WTC11 (cell line): ENCODE results near the gene GPR85. TPM values are rescaled to one million over a fixed set of nuclear protein-coding genes. Genes with fewer than 3 reads are reported as not detected.

Experiments used
- ATAC-seq: fragments of 200-7000 bp; cut with Tn5 transposase; 2 replicates; pipeline ENCODE4 v1.10.0; 2021; ENCODE audit warnings: mild to moderate bottlenecking, moderate library complexity
- CTCF ChIA-PET: fragments of 300-600 bp; sonication (Branson Sonifier 250); formaldehyde crosslinking; loops from one replicate; lab custom pipeline; 2021; ENCODE audit warnings: antibody characterized with exemption; lab: Charles Lee
- POLR2A ChIA-PET: fragments of 350-600 bp; sonication (Branson Sonifier 250); formaldehyde crosslinking; loops from one replicate; lab custom pipeline; 2021; ENCODE audit warnings: antibody characterized with exemption; lab: Charles Lee
- DNase-seq: peaks from one replicate; pipeline ENCODE4 v3.0.0; 2021; ENCODE audit warnings: low spot score
- H3K27ac Mint-ChIP-seq: 2 replicates; pipeline ENCODE4 v1.8.0; 2021; ENCODE audit warnings: mixed read lengths
- H3K27me3 Mint-ChIP-seq: 2 replicates; pipeline ENCODE4 v1.8.0; 2021; ENCODE audit warnings: low read depth, mild to moderate bottlenecking, moderate library complexity, mixed read lengths
- H3K36me3 Mint-ChIP-seq: 2 replicates; pipeline ENCODE4 v1.8.0; 2021; ENCODE audit warnings: mixed read lengths
- H3K4me1 Mint-ChIP-seq: 2 replicates; pipeline ENCODE4 v1.8.0; 2022; ENCODE audit warnings: mixed read lengths
- H3K4me3 Mint-ChIP-seq: 2 replicates; pipeline ENCODE4 v1.8.0; 2021; ENCODE audit warnings: mild to moderate bottlenecking, moderate library complexity, mixed read lengths
- H3K9me3 Mint-ChIP-seq: 2 replicates; pipeline ENCODE4 v1.8.0; 2021; ENCODE audit warnings: mixed read lengths
- AFF4 ChIP-seq: sonication (generic); formaldehyde crosslinking; IDR thresholded peaks from 2 replicates; pipeline ENCODE4 v1.8.1; 2023; ENCODE audit warnings: mild to moderate bottlenecking, missing genetic modification reagents, borderline replicate concordance
- ATF6 ChIP-seq: sonication (generic); formaldehyde crosslinking; IDR thresholded peaks from 2 replicates; pipeline ENCODE4 v1.8.1; 2023; ENCODE audit warnings: mild to moderate bottlenecking, missing genetic modification reagents
- ETV6 ChIP-seq: sonication (generic); formaldehyde crosslinking; IDR thresholded peaks from 2 replicates; pipeline ENCODE4 v1.8.1; 2022; ENCODE audit warnings: mild to moderate bottlenecking, missing genetic modification reagents
- FOXJ3 ChIP-seq: sonication (generic); formaldehyde crosslinking; IDR thresholded peaks from 2 replicates; pipeline ENCODE4 v1.9.0; 2021; ENCODE audit warnings: missing genetic modification reagents, mild to moderate bottlenecking, borderline replicate concordance
- GTF2I ChIP-seq: fragments of 250-450 bp; sonication (Bioruptor Pico); conservative IDR thresholded peaks from 2 replicates; pipeline ENCODE4 v1.4.0; 2021; ENCODE audit warnings: mild to moderate bottlenecking
- IRF2 ChIP-seq: sonication (generic); formaldehyde crosslinking; IDR thresholded peaks from 2 replicates; pipeline ENCODE4 v1.8.0; 2022; ENCODE audit warnings: low read depth, missing genetic modification reagents, borderline replicate concordance
- KAT7 ChIP-seq: sonication (generic); formaldehyde crosslinking; IDR thresholded peaks from 2 replicates; pipeline ENCODE4 v1.8.1; 2023; ENCODE audit warnings: missing genetic modification reagents, mild to moderate bottlenecking, borderline replicate concordance
- NR1H2 ChIP-seq: sonication (generic); formaldehyde crosslinking; IDR thresholded peaks from 2 replicates; pipeline ENCODE4 v1.9.0; 2021; ENCODE audit warnings: mild to moderate bottlenecking, moderate library complexity, missing genetic modification reagents
- RORB ChIP-seq: fragments of 250-450 bp; sonication (Bioruptor Pico); IDR thresholded peaks from 2 replicates; pipeline ENCODE4 v1.9.0; 2021; ENCODE audit warnings: mild to moderate bottlenecking
- TEAD4 ChIP-seq: sonication (generic); formaldehyde crosslinking; IDR thresholded peaks from 2 replicates; pipeline ENCODE4 v1.8.0; 2022; ENCODE audit warnings: mild to moderate bottlenecking, missing genetic modification reagents
- ZNF263 ChIP-seq: sonication (generic); formaldehyde crosslinking; IDR thresholded peaks from 2 replicates; pipeline ENCODE4 v1.8.1; 2022; ENCODE audit warnings: low read depth, mild to moderate bottlenecking, moderate library complexity, missing genetic modification reagents
- ZNF281 ChIP-seq: sonication (generic); formaldehyde crosslinking; IDR thresholded peaks from 2 replicates; pipeline ENCODE4 v1.8.0; 2023; ENCODE audit warnings: mild to moderate bottlenecking, missing genetic modification reagents
- ZNF396 ChIP-seq: fragments of 250-450 bp; sonication (Bioruptor Pico); IDR thresholded peaks from 2 replicates; pipeline ENCODE4 v1.8.0; 2021; ENCODE audit warnings: mild to moderate bottlenecking, moderate library complexity, borderline replicate concordance
- total RNA-seq: library from RNA; stranded (reverse); gene quantifications from 3 replicates; pipeline ENCODE4 v1.2.3, GENCODE V29; 2021
- TF ChIP-seq, protein P1 (sequence below): sonication (generic); formaldehyde crosslinking; IDR thresholded peaks from 2 replicates; pipeline ENCODE4 v1.8.1; 2022; ENCODE audit warnings: mild to moderate bottlenecking, missing genetic modification reagents, moderate library complexity, borderline replicate concordance
- TF ChIP-seq, protein P2 (sequence below): sonication (generic); formaldehyde crosslinking; IDR thresholded peaks from 2 replicates; pipeline ENCODE4 v1.8.1; 2022; ENCODE audit warnings: missing genetic modification reagents, borderline replicate concordance
- TF ChIP-seq, protein P3 (sequence below): sonication (generic); formaldehyde crosslinking; IDR thresholded peaks from 2 replicates; pipeline ENCODE4 v1.8.0; 2022; ENCODE audit warnings: mild to moderate bottlenecking, missing genetic modification reagents
- TF ChIP-seq, protein P4 (sequence below): sonication (generic); formaldehyde crosslinking; IDR thresholded peaks from 2 replicates; pipeline ENCODE4 v1.8.1; 2022; ENCODE audit warnings: low read depth, mild to moderate bottlenecking, moderate library complexity, missing genetic modification reagents, borderline replicate concordance

The GPR85 gene
- total RNA-seq, 1 experiment from 2014 or later = 0.09 TPM

DNA sequence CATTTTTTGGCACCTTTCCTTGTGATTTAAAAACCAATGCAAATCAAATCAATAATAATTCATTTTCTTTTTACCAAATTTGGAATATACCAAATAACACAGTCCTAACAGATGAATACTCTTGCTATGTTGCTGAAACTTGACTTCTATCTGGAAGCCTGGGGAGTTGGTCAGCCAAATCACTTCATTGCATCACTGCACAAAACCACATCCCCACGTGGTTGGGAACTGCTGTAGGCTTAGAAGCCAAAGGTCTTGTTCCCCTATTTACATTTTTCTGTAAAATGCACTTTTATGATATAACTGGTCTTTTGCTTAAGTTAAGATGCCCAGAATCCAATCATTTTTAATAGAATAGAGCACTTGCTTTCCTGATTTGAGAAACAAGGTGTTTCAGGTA is 15.2 kb downstream of the GPR85 start:
- Mint-ChIP-seq H3K27ac (no peak overlapping the region), H3K4me3 (no peak overlapping the region), H3K36me3 (no peaks in the 10 kb centered on the region), H3K9me3 (no peaks in the 10 kb centered on the region), H3K27me3 (peaks cover 84% of the 10 kb centered on the region), H3K4me1 (peaks cover 8% of the 10 kb centered on the region)
- no peak for TF ChIP-seq ZNF263 (CRISPR knock-in tag)
- no peak for TF ChIP-seq NR1H2
- TF ChIP-seq KAT7 (CRISPR knock-in tag) = no peak
- TF ChIP-seq GTF2I = no peak
- no peak for TF ChIP-seq ATF6
- no peak for TF ChIP-seq ETV6 (CRISPR knock-in tag)
- no peak for TF ChIP-seq ZNF396 (CRISPR knock-in tag)
- no peak for TF ChIP-seq AFF4
- TF ChIP-seq, protein P1, sequence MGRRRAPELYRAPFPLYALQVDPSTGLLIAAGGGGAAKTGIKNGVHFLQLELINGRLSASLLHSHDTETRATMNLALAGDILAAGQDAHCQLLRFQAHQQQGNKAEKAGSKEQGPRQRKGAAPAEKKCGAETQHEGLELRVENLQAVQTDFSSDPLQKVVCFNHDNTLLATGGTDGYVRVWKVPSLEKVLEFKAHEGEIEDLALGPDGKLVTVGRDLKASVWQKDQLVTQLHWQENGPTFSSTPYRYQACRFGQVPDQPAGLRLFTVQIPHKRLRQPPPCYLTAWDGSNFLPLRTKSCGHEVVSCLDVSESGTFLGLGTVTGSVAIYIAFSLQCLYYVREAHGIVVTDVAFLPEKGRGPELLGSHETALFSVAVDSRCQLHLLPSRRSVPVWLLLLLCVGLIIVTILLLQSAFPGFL (CRISPR knock-in tag) = no peak
- no peak for TF ChIP-seq FOXJ3 (CRISPR knock-in tag)
- TF ChIP-seq IRF2 (CRISPR knock-in tag) = no peak
- TF ChIP-seq ZNF281 (CRISPR knock-in tag) = no peak
- no peak for TF ChIP-seq RORB (CRISPR knock-in tag)
- TF ChIP-seq, protein P2, sequence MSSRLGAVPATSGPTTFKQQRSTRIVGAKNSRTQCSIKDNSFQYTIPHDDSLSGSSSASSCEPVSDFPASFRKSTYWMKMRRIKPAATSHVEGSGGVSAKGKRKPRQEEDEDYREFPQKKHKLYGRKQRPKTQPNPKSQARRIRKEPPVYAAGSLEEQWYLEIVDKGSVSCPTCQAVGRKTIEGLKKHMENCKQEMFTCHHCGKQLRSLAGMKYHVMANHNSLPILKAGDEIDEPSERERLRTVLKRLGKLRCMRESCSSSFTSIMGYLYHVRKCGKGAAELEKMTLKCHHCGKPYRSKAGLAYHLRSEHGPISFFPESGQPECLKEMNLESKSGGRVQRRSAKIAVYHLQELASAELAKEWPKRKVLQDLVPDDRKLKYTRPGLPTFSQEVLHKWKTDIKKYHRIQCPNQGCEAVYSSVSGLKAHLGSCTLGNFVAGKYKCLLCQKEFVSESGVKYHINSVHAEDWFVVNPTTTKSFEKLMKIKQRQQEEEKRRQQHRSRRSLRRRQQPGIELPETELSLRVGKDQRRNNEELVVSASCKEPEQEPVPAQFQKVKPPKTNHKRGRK (CRISPR knock-in tag) = no peak
- TF ChIP-seq TEAD4 (CRISPR knock-in tag) = no peak
- TF ChIP-seq, protein P3, sequence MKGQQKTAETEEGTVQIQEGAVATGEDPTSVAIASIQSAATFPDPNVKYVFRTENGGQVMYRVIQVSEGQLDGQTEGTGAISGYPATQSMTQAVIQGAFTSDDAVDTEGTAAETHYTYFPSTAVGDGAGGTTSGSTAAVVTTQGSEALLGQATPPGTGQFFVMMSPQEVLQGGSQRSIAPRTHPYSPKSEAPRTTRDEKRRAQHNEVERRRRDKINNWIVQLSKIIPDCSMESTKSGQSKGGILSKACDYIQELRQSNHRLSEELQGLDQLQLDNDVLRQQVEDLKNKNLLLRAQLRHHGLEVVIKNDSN (CRISPR knock-in tag) = no peak
- TF ChIP-seq, protein P4, sequence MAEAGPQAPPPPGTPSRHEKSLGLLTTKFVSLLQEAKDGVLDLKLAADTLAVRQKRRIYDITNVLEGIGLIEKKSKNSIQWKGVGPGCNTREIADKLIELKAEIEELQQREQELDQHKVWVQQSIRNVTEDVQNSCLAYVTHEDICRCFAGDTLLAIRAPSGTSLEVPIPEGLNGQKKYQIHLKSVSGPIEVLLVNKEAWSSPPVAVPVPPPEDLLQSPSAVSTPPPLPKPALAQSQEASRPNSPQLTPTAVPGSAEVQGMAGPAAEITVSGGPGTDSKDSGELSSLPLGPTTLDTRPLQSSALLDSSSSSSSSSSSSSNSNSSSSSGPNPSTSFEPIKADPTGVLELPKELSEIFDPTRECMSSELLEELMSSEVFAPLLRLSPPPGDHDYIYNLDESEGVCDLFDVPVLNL = no peak
- DNase-seq = no peak
- CTCF ChIA-PET = no interaction called here
- no peak for ATAC-seq
- POLR2A ChIA-PET = no interaction called here
